OCI-LY3 (cell line): ENCODE data around the gene GRID2.

Source experiments
- CTCF ChIP-seq: fragments of 200-600, 300-600 bp; sonication (generic); IDR thresholded peaks from 2 replicates; pipeline ENCODE4 v1.5.1; 2014; ENCODE audit warnings: antibody characterized with exemption, low read length, low read depth
- EZH2phosphoT487 ChIP-seq: fragments of 200-600 bp; shearing (Covaris generic); IDR thresholded peaks from 2 replicates; pipeline ENCODE4 v1.6.1; 2018; ENCODE audit warnings: antibody characterized with exemption, mixed run types, low read depth

GRCh38 chr4:93016350-93016749 lies 712.6 kb downstream of the GRID2 start:
- TF ChIP-seq CTCF = no peak
- TF ChIP-seq EZH2phosphoT487 = no peak
